Tibial artery (tissue), 4 donors: ENCODE data around the gene WLS.

Source experiments
- DNase-seq, 2 donors: peaks; one replicate each; pipeline ENCODE4 v3.0.0-alpha.2; 2019
- H3K27ac ChIP-seq, 2 donors: fragments of 200-600 bp; sonication (generic) in 1 of 2; 1 replicate in 1 of 2; 2 replicates in 1 of 2; pipeline ENCODE4 v1.5.1; 2018 to 2019; ENCODE audit warnings: mild to moderate bottlenecking in 1 of 2
- H3K27me3 ChIP-seq, 2 donors: fragments of 200-600 bp; sonication (generic) in 1 of 2; one replicate each; pipeline versions ENCODE4 v1.5.1 to v1.6.0; 2016 to 2019
- H3K36me3 ChIP-seq, 3 donors: fragments of 200-600 bp; sonication (generic) in 2 of 3; one replicate each; pipeline ENCODE4 v1.5.1; 2016 to 2019; ENCODE audit warnings: mild to moderate bottlenecking in 2 of 3
- H3K4me1 ChIP-seq, 4 donors: fragments of 200-600 bp; sonication (generic) in 2 of 4; 1 replicate in 3 of 4; 2 replicates in 1 of 4; pipeline ENCODE4 v1.5.1; 2016 to 2019
- H3K4me3 ChIP-seq, 2 donors: fragments of 200-600 bp; sonication (generic) in 1 of 2; 1 replicate in 1 of 2; 2 replicates in 1 of 2; pipeline ENCODE4 v1.5.1; 2018 to 2019; ENCODE audit warnings: mild to moderate bottlenecking in 2 of 2
- H3K9me3 ChIP-seq, 3 donors: fragments of 200-600 bp; sonication (generic) in 1 of 3; one replicate each; pipeline ENCODE4 v1.5.1; 2016 to 2019
- CTCF ChIP-seq, 2 experiments: fragments of 200-600 bp in 1 of 2; fragments of 450-650 bp in 1 of 2; IDR thresholded peaks; one replicate each; pipeline ENCODE4 v1.5.1; 2017 to 2019; ENCODE audit warnings: antibody characterized with exemption in 2 of 2, mild to moderate bottlenecking in 1 of 2, moderate library complexity in 1 of 2
- intact Hi-C: fragments of 100-400 bp; cut with DNase I; formaldehyde crosslinking; loops from one replicate; pipeline ENCODE4 v1.15.0; 2023; ENCODE audit warnings: low total_unique reads

WLS gene

DNA sequence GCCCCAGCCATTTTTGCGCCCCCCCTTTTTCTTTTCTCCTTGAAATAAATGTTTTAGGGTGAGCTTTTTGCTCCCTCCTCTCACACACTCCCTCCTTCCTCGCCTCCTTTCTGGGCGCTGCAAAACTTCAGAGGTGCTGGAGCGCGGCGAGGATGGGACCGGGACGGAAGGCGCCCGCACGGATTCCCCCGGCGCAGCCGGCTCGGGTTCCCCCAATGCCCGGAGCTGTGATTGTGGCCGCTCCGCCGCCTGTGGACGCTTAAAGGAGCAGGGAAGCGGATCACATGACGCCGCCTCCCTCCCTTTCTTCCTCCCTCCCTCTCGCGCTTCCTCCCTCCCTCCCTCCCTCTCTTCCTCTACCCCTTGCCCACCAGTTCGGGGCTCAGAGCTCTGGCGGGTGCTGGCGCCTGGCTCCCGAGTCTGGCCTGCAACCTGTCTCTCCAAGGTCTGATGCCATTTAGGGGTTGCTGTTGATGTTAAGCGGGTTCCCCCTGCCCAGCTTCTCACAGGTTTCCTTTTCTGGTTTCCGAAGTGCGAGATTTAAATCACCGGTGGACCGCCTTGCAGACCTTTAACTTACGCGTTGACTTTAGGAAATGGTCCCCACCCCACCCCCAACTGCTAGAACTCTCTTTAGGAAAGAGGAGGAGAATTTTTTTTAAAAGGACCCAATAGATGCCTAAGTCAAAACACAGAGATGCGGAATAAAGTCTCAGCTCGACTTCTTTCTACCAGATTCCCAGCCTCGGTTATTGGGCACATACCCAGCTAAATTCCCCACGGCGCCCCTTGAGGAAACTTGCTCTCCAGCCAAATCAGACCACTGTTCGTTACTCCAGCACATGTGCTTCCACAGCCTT lies at the start of gene WLS:
Gene WLS (minus strand): TSS at position 235 of the 860 bp plus-strand sequence. CDS start 224 bp downstream, at position 11.
- intact Hi-C loops: loop anchor here (5.0 kb wide), 2 partner anchors 35 to 110 kb away; no protein-coding TSS in a partner anchor
- Histone ChIP-seq H3K4me3 (peak within 1 kb of the TSS; percentile 64 to 84), H3K9me3 (no peaks in the 10 kb centered on the region), H3K27me3 (no peaks in the 10 kb centered on the region), H3K4me1 (peaks cover 0 to 36% (median 12%) of the 10 kb centered on the region in 4 donors), H3K36me3 (no peaks in the 10 kb centered on the region), H3K27ac (peak within 1 kb of the TSS; percentile 74 to 88)
- DNase-seq: peak; percentile 80 to 90
- TF ChIP-seq CTCF (IDR thresholded peaks at IDR 0.05): no peak

GRCh38 chr1:68280286-68280685 lies 48.0 kb upstream of the WLS start:
- Histone ChIP-seq H3K4me1 (no peaks in the 10 kb centered on the region), H3K27me3 (no peaks in the 10 kb centered on the region), H3K9me3 (no peaks in the 10 kb centered on the region), H3K27ac (no peak overlapping the region), H3K36me3 (no peaks in the 10 kb centered on the region), H3K4me3 (no peak overlapping the region)
- no peak for DNase-seq
- no peak for TF ChIP-seq CTCF (IDR thresholded peaks at IDR 0.05)
- intact Hi-C loops: no loop called here

DNA sequence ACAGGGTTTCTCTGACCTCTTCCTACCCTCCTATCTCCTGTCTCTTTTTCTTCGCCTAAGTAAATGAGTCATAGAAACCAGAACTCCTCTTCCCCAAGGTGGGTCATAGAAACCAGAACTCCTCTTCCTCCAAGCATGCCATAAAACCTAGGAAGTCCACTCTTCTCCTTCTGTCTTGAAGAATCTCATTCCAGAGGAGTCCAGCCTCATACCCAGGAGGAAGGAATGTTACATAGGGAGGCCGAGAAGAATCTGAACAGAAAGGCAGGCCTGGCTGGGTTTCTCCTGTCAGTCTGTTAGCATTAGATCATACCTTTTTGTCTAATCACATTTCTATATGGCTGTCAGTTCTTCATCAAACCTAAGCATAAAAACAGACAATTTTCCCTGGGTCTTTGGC lies 47.5 kb upstream of the WLS start:
- no peak overlapping the region for H3K4me3 ChIP-seq
- intact Hi-C loops: no loop called here

DNA sequence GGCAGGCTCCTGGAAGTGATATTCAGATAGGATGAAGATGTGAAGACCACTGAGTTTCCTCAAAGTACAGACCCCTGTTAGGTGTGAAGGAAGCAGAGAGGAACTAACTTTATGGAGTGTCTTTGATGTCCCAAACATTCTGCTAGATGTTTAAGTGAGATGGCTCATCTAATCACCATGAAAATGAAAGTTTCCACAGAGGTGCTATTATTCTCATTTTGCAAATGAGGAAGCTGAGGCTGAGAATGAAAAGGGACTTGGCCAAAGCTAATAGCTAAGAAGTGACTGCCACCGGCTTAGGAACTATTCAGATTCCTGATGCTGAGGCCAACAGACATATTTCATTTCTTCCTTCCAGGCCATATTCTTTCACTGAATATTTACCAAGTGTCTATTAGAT lies 45.9 kb upstream of the WLS start:
- TF ChIP-seq CTCF (IDR thresholded peaks at IDR 0.05): no peak

More for the DNA sequence above, 47.5 kb upstream of the WLS start:
- Histone ChIP-seq H3K4me1 (no peaks in the 10 kb centered on the region), H3K9me3 (no peaks in the 10 kb centered on the region), H3K36me3 (no peaks in the 10 kb centered on the region), H3K27ac (no peak overlapping the region), H3K27me3 (no peaks in the 10 kb centered on the region)
- no peak for TF ChIP-seq CTCF (IDR thresholded peaks at IDR 0.05)
- no peak for DNase-seq

GRCh38 chr1:68276448-68276847 lies 44.1 kb upstream of the WLS start:
- intact Hi-C loops: no loop called here
- Histone ChIP-seq H3K27ac (no peak overlapping the region), H3K36me3 (no peaks in the 10 kb centered on the region), H3K9me3 (no peaks in the 10 kb centered on the region), H3K27me3 (no peaks in the 10 kb centered on the region), H3K4me1 (no peaks in the 10 kb centered on the region), H3K4me3 (no peak overlapping the region)
- no peak for DNase-seq
- TF ChIP-seq CTCF (IDR thresholded peaks at IDR 0.05): no peak

More for the DNA sequence above, 45.9 kb upstream of the WLS start:
- H3K4me3 ChIP-seq: no peak overlapping the region
- H3K27ac ChIP-seq: no peak overlapping the region
- H3K27me3 ChIP-seq: no peaks in the 10 kb centered on the region
- H3K4me1 ChIP-seq: no peaks in the 10 kb centered on the region
- H3K36me3 ChIP-seq: no peaks in the 10 kb centered on the region
- DNase-seq: no peak
- intact Hi-C loops: no loop called here
- H3K9me3 ChIP-seq: no peaks in the 10 kb centered on the region
